Breast epithelium (tissue), 3 donors: ENCODE measurements around the gene KRT31.

ENCODE experiments used
- CTCF ChIP-seq, 3 donors: fragments of 450-650 bp; IDR thresholded peaks; one replicate each; pipeline ENCODE4 v1.5.1; 2016 to 2017; ENCODE audit warnings: antibody characterized with exemption in 3 of 3, mild to moderate bottlenecking in 3 of 3, moderate library complexity in 3 of 3
- POLR2A ChIP-seq: fragments of 450-650 bp; IDR thresholded peaks from one replicate; pipeline ENCODE4 v1.6.1; 2016; ENCODE audit warnings: antibody characterized with exemption, mild to moderate bottlenecking, moderate library complexity

GRCh38 chr17:41421617-41422016 lies 24.2 kb upstream of the KRT31 start:
- TF ChIP-seq POLR2A (no peak), CTCF (IDR thresholded peaks at IDR 0.05) (no peak)
